HEK293 (cell line): ENCODE data around the gene NASP.

Experiments
- CTCF ChIA-PET: fragments of 350-600 bp; formaldehyde crosslinking; extraction: SDS; loops from one replicate; lab custom pipeline; 2021; ENCODE audit warnings: antibody characterized with exemption; lab: Yijun Ruan, JAX
- POLR2A ChIA-PET: fragments of 300-600 bp; formaldehyde crosslinking; extraction: SDS; loops from one replicate; lab custom pipeline; 2020; ENCODE audit warnings: antibody characterized with exemption, inconsistent platforms; lab: Yijun Ruan, JAX
- H3K27ac ChIP-seq: fragments of 200-500 bp; sonication (Bioruptor generic); 2 replicates; pipeline ENCODE4 v1.5.1; 2014; ENCODE audit warnings: low read depth, low read length, control low read depth, inconsistent platforms; ENCODE audit errors: extremely low read depth
- H3K36me3 ChIP-seq, 2 experiments: fragments of 200-500 bp in 1 of 2; sonication (Bioruptor generic) in 1 of 2; 1 replicate in 1 of 2; 2 replicates in 1 of 2; pipeline ENCODE4 v1.5.1; 2014 to 2017; ENCODE audit warnings: inconsistent platforms in 2 of 2, low read length in 2 of 2; ENCODE audit not compliant: control insufficient read depth in 2 of 2, insufficient read depth in 1 of 2
- H3K4me1 ChIP-seq: fragments of 200-500 bp; sonication (Bioruptor generic); 2 replicates; pipeline ENCODE4 v1.5.1; 2014; ENCODE audit warnings: mild to moderate bottlenecking, low read length, inconsistent platforms; ENCODE audit not compliant: control insufficient read depth, insufficient read depth
- H3K4me3 ChIP-seq: 2 replicates; pipeline ENCODE4 v1.5.1; 2011; ENCODE audit warnings: low read depth, mild to moderate bottlenecking, control low read depth, low read length, moderate library complexity
- H3K9me3 ChIP-seq: fragments of 200-500 bp; sonication (Bioruptor generic); 2 replicates; pipeline ENCODE4 v1.5.1; 2014; ENCODE audit warnings: low read depth, low read length, inconsistent platforms; ENCODE audit not compliant: control insufficient read depth, insufficient read depth
- HIC1 ChIP-seq: fragments of 450-650 bp; formaldehyde crosslinking; IDR thresholded peaks from 2 replicates; pipeline ENCODE4 v1.5.1; 2016; ENCODE audit warnings: missing biosample characterization, missing genetic modification characterization
- KLF17 ChIP-seq: fragments of 450-650 bp; formaldehyde crosslinking; IDR thresholded peaks from 2 replicates; pipeline ENCODE4 v1.5.1; 2016; ENCODE audit warnings: missing biosample characterization, missing genetic modification characterization
- PRDM1 ChIP-seq: fragments of 450-650 bp; formaldehyde crosslinking; IDR thresholded peaks from 2 replicates; pipeline ENCODE4; 2016; ENCODE audit warnings: missing biosample characterization, missing genetic modification characterization
- PRDM2 ChIP-seq: fragments of 450-650 bp; formaldehyde crosslinking; IDR thresholded peaks from 2 replicates; pipeline ENCODE4 v1.5.1; 2016; ENCODE audit warnings: missing biosample characterization, missing genetic modification characterization, borderline replicate concordance
- ZBTB17 ChIP-seq: fragments of 450-650 bp; formaldehyde crosslinking; IDR thresholded peaks from 2 replicates; pipeline ENCODE4 v1.5.1; 2016; ENCODE audit warnings: missing biosample characterization, missing genetic modification characterization
- ZBTB21 ChIP-seq: fragments of 450-650 bp; formaldehyde crosslinking; IDR thresholded peaks from 2 replicates; pipeline ENCODE4 v1.5.1; 2017; ENCODE audit warnings: missing biosample characterization, missing genetic modification characterization
- ZNF121 ChIP-seq: fragments of 450-650 bp; formaldehyde crosslinking; IDR thresholded peaks from 2 replicates; pipeline ENCODE4 v1.5.1; 2016; ENCODE audit warnings: missing biosample characterization, missing genetic modification characterization
- ZNF274 ChIP-seq, 2 experiments: fragments of 200-500 bp in 1 of 2; fragments of 450-650 bp in 1 of 2; sonication (Bioruptor generic) in 1 of 2; formaldehyde crosslinking in 1 of 2; IDR thresholded peaks; 2 replicates each; pipeline versions ENCODE4 v1.5.1 to v1.6.1; 2014 to 2016; ENCODE audit warnings: borderline replicate concordance in 1 of 2, inconsistent platforms in 1 of 2, low read length in 1 of 2, missing biosample characterization in 1 of 2, missing genetic modification characterization in 1 of 2
- ZNF292 ChIP-seq: fragments of 450-650 bp; formaldehyde crosslinking; IDR thresholded peaks from 2 replicates; pipeline ENCODE4 v1.5.1; 2016; ENCODE audit warnings: low read depth, missing biosample characterization, missing genetic modification characterization, borderline replicate concordance
- ZNF571 ChIP-seq: fragments of 450-650 bp; formaldehyde crosslinking; IDR thresholded peaks from 2 replicates; pipeline ENCODE4 v1.5.0; 2017; ENCODE audit warnings: missing biosample characterization, missing genetic modification characterization
- ZNF600 ChIP-seq: fragments of 450-650 bp; formaldehyde crosslinking; IDR thresholded peaks from 2 replicates; pipeline ENCODE4 v1.5.1; 2016; ENCODE audit warnings: missing biosample characterization, missing genetic modification characterization
- ZNF664 ChIP-seq: fragments of 450-650 bp; formaldehyde crosslinking; IDR thresholded peaks from 2 replicates; pipeline ENCODE4 v1.5.1; 2016; ENCODE audit warnings: missing biosample characterization, missing genetic modification characterization
- ZSCAN16 ChIP-seq: fragments of 450-650 bp; formaldehyde crosslinking; IDR thresholded peaks from 2 replicates; pipeline ENCODE4 v1.5.1; 2016; ENCODE audit warnings: missing biosample characterization, missing genetic modification characterization
- ZSCAN18 ChIP-seq: fragments of 450-650 bp; formaldehyde crosslinking; IDR thresholded peaks from 2 replicates; pipeline ENCODE4 v1.5.1; 2016; ENCODE audit warnings: missing biosample characterization, missing genetic modification characterization

Gene NASP

GRCh38 chr1:45585496-45586075 lies 1.7 kb downstream of the NASP start:
- TF ChIP-seq KLF17 (tag by site-specific recombination) (no peak), ZNF600 (tag by site-specific recombination) (peak; percentile 55; the same call in 1 of the 2 replicates), ZBTB21 (tag by site-specific recombination) (no peak), PRDM1 (tag by site-specific recombination) (0 out of 2 replicates have a peak, but pooled peaks have one; percentile 35)
- TF ChIP-seq, all 188 proteins: peak for 2
- H3K4me1 ChIP-seq, result no peaks in the 10 kb centered on the region
- ChIA-PET CTCF (interaction anchor here (0.6 to 9.6 kb wide), 3 partner anchors 10 to 73 kb away, joined by 4 to 71 read pairs (median 5); no protein-coding TSS in a partner anchor), POLR2A (interaction anchor here (0.6 to 3.2 kb wide), 13 partner anchors 8 to 294 kb away, joined by 3 to 56 read pairs (median 4); partner anchors contain the start of genes AKR1A1, GPBP1L1, MUTYH and PRDX1)
- H3K27ac ChIP-seq, result no peak overlapping the region
- H3K4me3 ChIP-seq, result peak overlapping the region; percentile 79
- no peaks in the 10 kb centered on the region for H3K9me3 ChIP-seq
- H3K36me3 ChIP-seq, result peaks cover 0 to 24% of the 10 kb centered on the region in 2 experiments; a peak in 2 of 3 replicates

GRCh38 chr1:45586769-45587168 lies 2.9 kb downstream of the NASP start:
- CTCF ChIA-PET, result interaction anchor here (9.6 kb wide), 1 partner anchor 16 kb away, joined by 71 read pairs; no protein-coding TSS in a partner anchor
- Histone ChIP-seq H3K9me3 (no peaks in the 10 kb centered on the region), H3K27ac (no peak overlapping the region), H3K4me1 (no peaks in the 10 kb centered on the region), H3K4me3 (no peak overlapping the region), H3K36me3 (peaks cover 9 to 34% of the 10 kb centered on the region in 2 experiments)
- POLR2A ChIA-PET, result interaction anchor here (0.6 to 1.1 kb wide), 3 partner anchors 65 to 246 kb away, joined by 3 to 6 read pairs (median 4); partner anchors contain the start of genes MUTYH and PRDX1
- TF ChIP-seq PRDM2 (tag by site-specific recombination), result no peak
- no peak for TF ChIP-seq ZNF274 (IDR thresholded peaks at IDR 0.05; ENCODE audit: low read length)
- no peak for TF ChIP-seq ZNF274 (tag by site-specific recombination; IDR thresholded peaks at IDR 0.05; ENCODE audit: borderline replicate concordance)
- peak; percentile 94 for TF ChIP-seq ZNF121
- peak; percentile 43; the same call in 1 of the 2 replicates for TF ChIP-seq ZNF664 (tag by site-specific recombination)
- TF ChIP-seq ZSCAN18 (tag by site-specific recombination), result no peak
- no peak for TF ChIP-seq ZNF292 (tag by site-specific recombination)

- H3K36me3 ChIP-seq, result peaks cover 38 to 65% of the 10 kb centered on the region in 2 experiments
- TF ChIP-seq ZSCAN16 (no peak), ZNF571 (tag by site-specific recombination) (no peak), HIC1 (tag by site-specific recombination) (no peak), ZBTB17 (peak; percentile 34; the same call in 1 of the 2 replicates)
- TF ChIP-seq, all 188 proteins: peak for 1
- Histone ChIP-seq H3K9me3 (no peaks in the 10 kb centered on the region), H3K27ac (no peak overlapping the region), H3K4me3 (no peak overlapping the region), H3K4me1 (no peaks in the 10 kb centered on the region)
- CTCF ChIA-PET, result no interaction called here
- POLR2A ChIA-PET, result interaction anchor here (0.7 kb wide), 1 partner anchor 286 kb away, joined by 3 read pairs; no protein-coding TSS in a partner anchor
These were observed 6.0 kb downstream of the NASP start for GRCh38 chr1:45589861-45590260.
